OCI-LY3 (cell line): ENCODE data around the gene SH3PXD2A.

ENCODE experiments used
- EZH2phosphoT487 ChIP-seq: fragments of 200-600 bp; shearing (Covaris generic); IDR thresholded peaks from 2 replicates; pipeline ENCODE4 v1.6.1; 2018; ENCODE audit warnings: antibody characterized with exemption, mixed run types, low read depth
- TF ChIP-seq, protein P1 (sequence below): fragments of 200-600, 300-600 bp; sonication (generic); IDR thresholded peaks from 2 replicates; pipeline ENCODE4 v1.5.1; 2014; ENCODE audit warnings: antibody characterized with exemption, low read length, low read depth

- TF ChIP-seq, protein P1, sequence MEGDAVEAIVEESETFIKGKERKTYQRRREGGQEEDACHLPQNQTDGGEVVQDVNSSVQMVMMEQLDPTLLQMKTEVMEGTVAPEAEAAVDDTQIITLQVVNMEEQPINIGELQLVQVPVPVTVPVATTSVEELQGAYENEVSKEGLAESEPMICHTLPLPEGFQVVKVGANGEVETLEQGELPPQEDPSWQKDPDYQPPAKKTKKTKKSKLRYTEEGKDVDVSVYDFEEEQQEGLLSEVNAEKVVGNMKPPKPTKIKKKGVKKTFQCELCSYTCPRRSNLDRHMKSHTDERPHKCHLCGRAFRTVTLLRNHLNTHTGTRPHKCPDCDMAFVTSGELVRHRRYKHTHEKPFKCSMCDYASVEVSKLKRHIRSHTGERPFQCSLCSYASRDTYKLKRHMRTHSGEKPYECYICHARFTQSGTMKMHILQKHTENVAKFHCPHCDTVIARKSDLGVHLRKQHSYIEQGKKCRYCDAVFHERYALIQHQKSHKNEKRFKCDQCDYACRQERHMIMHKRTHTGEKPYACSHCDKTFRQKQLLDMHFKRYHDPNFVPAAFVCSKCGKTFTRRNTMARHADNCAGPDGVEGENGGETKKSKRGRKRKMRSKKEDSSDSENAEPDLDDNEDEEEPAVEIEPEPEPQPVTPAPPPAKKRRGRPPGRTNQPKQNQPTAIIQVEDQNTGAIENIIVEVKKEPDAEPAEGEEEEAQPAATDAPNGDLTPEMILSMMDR: no peak
- TF ChIP-seq EZH2phosphoT487: no peak
These were observed 300.1 kb downstream of the SH3PXD2A start for GRCh38 chr10:103555325-103555649.
